HS-27A (cell line): Measurements from ENCODE around the gene MPZL3.

Source experiments
- DNase-seq: peaks from one replicate; pipeline ENCODE4 v3.0.0-alpha.2; 2012; ENCODE audit warnings: low read depth, missing footprints

Gene MPZL3

DNA sequence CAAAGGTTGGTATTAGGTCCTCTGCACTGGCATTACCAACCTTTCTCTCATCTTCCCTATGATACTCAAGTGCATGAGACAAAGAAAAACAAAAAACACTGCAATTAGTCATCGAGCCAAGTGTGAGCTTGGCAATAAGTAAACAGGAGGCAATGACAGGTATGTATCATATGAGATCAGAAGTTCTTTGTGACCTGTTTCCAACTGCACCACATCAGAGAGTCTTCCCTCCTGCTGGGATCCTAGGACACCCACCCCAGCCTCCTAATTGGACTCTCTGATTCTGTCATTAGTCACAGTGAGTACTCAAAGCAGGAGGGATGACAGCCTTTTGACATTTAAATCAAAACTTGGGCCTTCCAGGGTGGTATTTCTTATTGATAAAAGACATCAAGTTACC lies 19.5 kb downstream of the MPZL3 start:
- DNase-seq = no peak

DNA sequence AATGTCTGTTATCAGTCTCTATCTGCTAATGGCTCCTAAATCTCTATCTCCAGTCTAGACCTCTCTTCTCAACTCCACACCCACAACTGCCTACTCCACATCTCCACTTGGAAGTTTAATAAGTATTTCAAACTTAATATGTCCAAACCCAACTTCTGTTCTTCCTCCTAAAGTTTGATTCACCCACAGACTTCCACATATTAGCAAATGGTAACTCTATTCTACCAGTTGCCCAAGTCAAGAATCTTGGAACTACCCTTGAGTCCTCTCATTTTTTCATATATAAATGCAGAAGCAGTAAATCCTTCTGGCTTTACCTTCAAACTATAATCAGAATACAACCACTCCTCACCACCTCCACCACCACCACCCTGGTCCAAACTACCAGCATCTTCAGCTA lies 20.7 kb downstream of the MPZL3 start:
- DNase-seq = no peak

DNA sequence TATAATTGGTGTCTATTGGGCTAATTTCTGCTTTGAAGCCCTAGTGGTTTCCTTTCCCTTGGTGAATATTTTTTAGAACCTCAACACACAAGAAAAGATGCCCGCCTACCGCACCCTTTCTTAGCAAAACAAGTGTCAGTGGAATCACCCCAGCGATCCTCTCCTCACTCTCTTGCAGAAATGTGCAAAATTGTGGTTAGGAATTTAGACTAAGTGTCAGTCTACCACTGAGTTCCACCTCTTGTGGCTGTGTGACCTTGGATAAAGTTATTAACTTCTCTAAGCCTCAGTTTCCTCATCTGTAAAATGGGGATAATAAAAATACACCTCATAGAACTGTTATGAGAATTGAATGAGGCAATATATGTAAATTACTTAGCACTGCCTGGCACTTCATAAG lies 22.1 kb downstream of the MPZL3 start:
- no peak for DNase-seq

DNA sequence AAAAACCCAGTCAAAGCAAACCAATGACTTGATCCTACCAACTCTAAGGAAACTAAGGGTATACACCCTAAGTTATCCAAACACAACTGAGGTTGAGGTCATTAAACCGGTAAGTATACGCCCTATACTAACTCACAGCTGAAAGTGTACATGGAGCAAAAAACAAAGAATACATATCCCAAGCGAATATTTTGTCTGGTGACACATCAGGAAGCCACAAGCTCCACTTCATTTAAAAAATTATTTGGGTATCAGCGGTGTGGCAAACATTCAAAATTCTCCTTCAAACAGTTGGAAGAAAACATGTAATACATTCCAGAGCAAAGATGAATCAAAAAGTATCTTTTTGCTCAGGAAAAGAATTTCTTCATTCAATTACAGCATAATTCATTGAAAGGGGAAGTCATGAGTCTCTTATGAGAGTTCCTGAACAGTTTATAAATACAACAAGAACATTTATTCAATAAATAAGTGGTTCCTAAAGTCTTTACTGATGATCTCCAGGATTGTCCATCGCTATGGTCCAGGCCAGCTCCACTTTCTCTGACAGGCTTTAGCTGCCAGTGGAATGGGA lies 22.8 kb downstream of the MPZL3 start:
- DNase-seq = no peak

DNA sequence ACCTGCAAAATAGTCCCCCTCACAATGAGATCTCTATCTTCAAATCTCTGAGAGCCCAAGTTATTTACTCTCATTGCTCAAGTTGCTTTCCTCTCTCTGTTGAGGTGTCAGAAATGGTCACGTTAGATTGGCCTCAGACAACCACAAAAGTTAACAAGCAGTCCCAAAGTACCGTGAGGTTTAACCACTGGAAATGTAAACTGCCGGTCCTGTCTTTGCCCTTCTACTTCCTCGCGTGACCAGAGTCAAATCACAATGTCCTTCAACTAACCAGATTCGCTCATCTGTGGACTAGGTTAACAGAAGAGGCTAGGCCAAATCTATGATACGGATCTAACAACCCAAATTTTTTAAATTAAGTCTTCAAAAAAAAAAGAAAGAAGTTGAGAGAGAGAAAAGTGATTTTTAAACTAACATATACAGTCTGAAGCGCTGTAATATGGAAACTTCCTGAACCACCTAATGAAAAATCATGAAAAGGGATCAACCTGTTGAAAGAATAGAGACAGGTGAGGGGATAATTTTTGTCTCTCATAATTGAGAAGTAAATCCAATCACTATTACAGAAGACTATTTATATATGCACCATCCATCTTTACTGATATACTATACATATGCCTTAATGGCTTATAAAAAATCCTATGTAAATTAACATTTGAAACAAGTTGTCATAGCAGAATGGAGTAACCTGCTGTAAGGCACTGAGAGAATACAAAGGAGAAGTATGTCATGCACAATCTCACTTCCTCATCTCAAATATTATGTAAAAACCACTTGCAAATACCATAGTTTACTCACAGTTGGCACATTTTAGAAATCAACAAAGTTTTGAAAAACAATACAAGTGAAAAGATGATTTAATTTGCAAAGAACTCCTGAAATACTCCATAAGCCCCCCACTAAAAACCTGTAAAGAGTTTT lies 24.0 kb downstream of the MPZL3 start:
- no peak for DNase-seq

DNA sequence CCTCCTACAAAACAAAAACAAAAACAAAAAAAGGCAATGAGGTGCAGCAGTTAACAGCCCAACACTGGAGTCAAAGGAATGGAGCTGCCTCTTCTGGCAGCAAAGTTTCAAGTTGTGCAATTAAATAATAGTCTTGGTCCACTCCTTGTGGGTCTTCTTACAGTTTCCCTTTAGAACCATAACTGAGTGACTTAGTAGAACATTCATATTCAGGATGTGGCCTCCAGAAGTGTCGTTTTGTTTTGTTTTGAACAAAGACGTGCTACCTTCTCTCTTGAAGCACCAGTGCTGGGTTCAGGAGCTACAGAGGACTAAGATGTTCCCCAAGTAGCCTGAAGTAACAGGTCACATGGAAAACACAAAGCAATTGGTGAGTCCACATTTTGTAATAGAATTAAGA lies 25.4 kb downstream of the MPZL3 start:
- no peak for DNase-seq

DNA sequence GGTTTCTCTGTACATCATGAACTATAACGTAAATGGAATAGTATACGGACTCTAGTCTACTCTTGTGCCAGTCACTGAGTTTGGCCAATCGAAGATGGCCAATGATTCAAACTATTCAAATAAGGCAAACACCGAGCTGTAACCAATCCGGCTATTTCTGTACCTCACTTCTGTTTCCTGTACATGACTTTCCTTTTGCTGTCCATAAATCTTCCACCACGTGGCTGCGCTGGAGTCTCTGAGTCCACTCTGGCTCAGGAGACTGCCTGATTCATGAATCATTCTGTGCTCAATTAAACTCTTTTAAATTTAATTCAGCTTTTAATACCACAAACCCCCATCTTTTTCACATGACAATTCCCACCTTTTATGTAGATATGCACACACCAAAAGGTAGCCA lies 25.9 kb downstream of the MPZL3 start:
- DNase-seq = no peak

DNA sequence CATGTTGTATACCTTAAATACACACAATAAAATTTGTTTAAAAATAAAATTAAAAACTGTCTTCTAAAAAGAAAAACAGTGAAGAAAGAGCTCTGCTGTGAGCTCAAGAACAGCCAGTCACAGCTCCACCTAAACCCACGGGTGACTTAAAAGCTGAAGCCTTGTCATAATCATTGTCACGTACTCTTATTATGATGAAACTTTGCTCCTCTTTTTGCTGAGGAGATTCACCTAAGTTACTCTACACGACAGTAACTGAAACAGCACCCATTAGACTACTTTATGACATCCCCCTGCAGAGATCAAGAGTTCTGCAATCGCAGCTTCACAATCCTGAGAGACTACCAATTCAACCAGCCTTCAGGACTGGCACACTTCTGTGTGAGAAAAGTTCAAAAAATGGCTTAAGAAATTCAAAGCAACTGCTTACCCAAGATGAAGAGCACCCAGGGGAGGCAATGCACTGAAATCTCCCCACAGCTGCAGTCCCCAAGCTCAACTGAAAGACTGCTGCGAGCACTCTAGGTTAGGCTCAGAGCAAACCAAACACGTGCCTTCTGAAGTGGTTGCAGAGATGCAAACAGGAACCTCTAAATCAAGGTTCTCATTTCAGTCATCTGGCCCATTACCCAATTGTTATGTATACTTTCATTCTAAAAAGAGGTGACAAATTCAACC lies 27.5 kb downstream of the MPZL3 start, which contains the start of gene JAML:
Gene JAML, minus strand, starts transcription at position 501 of the 678 bp plus-strand sequence. CDS start 10,145 bp downstream, outside the sequence.
- DNase-seq = no peak

DNA sequence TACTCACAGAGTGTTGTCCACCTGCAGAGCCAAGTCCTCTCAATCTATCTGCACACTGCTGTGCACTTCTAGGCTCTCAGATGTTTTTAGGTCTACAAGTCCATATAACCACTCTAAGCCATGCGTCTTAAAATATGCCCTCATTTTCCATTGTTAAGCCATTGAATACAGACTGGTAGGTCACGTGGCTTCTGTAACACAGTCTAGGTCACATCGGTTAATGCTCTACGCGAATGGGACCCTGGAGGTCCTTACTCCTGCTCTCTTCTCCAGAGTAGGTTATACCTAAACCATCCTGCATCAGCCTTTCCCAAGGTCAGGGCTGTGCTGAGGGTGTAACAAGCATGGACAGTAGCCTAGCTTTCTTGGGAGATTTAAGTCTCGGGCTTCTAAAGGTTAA lies 28.2 kb downstream of the MPZL3 start:
- DNase-seq = no peak

DNA sequence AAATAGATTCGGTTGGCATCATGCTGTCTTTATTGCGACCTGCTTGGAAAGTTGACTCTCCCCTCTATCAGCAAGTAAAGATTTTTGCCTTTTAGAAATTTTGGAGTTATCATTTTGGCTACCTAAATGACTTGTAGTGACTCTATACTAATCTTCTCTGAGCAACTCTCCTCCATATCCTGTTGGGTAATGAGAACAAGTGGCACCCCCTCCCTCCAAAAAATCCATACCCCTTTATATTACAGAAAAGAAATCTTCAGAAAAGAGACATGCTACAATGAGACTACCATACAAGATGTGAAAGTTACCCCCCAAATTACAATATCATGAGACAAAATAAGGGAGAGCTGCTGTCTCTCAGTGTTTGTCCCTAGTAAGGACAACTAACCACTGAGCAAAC lies 28.6 kb downstream of the MPZL3 start:
- no peak for DNase-seq

DNA sequence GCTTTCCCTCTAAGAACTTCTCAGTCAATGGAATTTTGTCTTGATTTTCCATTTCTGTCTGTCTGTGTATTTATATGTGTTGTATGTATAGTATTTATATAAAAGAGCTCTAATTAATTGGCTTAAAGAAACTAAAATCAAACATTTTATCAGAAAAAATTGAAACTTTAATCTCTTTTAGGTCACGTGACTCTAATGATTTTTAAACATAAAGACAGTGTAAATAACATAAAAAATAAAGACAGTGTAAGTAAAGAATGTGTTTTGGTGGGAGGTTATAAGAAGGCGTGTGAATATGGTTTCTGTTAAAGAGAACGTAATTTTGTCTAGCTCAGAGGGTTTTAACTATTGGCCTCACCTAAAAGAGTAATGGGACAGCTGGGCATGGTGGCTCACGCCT lies 29.7 kb downstream of the MPZL3 start:
- DNase-seq = no peak

DNA sequence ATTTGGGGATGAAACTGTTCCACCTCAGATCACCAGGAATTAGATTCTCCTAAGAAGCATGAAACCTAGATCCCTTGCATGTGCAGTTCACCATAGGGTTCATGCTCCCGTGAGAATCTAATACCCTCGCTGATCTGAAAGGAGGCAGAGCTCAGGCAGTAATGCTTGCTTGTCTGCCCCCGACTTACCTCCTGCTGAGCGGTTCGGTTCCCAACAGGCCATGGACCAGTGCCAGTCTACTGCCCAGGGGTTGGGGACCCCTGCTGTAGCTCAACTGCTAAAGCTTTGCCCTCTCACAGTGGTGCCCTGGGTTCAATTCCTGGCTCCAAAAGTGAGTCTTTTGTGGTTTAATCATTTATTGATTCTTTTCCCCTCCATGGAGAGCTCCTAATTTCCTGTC lies 30.7 kb downstream of the MPZL3 start:
- DNase-seq = no peak

DNA sequence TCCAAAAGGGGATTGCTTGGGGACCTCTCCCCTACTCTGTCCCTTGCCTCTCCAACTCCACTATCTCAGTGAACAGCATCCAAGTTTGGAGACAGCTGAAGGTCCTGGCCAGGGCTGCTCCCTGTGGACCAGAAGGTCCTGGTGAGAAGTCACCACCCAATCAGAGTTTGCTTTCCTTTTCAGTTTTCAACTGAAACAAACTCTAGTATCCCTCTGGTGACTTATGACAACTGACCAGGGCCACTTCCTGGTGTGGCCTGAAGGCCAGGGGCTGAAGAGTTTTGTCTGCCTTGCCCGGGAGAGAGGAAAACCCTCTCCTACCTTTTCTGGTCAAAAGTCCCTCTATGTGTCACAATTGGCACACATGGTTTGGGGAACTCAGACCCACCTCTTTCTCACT lies 32.4 kb downstream of the MPZL3 start:
- no peak for DNase-seq

DNA sequence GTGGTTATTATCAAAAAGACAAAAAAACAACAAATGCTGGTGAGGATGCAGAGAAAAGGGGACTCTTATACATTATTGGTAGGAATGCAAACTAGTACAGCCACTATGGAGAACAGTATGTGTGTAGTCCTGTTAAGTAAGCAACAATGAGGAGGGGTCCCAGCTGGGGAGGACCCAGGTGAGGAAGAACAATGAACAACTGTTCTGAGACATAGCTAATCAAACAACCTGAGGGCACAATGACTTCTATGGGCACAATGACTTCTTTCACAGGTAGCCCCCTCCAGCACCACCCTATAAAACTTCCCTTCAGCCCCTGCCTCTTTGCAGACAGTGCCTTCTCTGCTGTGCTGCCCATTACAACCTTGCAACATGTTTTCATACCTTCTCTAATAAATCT lies 32.9 kb downstream of the MPZL3 start:
- no peak for DNase-seq

DNA sequence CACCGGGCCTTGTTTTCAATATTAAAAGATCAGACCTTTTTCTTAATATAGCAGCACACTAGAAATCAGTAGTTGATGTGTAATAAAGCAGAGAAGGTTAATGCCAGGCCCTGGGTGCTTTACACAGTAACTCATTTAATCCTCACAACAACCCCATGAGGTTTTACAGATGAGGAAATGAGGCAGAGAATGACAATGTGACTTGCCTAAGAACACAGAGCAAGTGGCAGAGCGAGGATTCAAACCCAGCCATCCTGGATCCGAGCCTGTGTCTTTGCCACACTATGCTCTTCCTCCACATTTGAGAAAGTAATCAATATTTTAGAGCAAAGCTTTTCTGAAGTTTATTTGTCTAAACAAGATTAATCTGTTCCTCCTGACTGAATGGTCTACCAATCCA lies 34.6 kb downstream of the MPZL3 start:
- no peak for DNase-seq

DNA sequence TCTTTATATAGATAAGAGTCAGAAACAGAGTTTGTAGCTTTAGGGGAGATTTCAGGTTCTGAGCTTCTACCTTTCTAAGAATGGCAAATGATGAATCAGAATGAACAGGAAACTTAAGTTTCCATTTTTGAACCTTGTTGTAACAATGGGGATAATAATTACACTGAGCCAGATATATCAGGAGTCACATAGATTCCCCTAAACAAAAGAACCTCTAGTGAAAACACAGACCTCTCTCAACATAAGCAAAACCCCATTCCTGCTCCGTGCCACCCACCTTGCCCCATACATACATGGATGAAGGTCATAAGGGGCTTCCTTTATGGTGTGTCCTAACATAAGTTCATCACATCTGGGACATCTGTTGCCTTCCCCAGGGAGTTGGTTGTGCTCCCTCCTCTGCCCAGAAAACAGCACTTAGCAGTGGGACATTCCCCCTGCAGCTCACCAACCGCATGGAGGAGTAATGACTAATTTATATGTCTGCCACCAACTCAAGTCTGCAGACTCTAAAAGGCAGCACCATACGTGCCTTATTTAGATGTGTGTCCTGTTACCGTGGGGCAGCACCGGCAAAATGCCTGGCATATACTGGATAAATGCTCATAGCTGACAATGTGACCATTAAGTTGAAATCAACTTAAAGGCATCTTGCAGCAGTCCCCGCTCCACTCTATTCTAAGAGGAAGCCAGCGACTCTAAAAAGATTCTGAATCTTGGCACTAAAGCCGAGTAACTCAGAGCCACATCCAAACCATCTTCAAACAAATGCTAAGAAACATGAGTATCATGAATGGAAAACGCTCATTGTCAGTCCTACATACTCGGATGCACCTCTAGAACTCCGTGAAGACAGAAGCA lies 35.3 kb downstream of the MPZL3 start:
- DNase-seq = no peak

DNA sequence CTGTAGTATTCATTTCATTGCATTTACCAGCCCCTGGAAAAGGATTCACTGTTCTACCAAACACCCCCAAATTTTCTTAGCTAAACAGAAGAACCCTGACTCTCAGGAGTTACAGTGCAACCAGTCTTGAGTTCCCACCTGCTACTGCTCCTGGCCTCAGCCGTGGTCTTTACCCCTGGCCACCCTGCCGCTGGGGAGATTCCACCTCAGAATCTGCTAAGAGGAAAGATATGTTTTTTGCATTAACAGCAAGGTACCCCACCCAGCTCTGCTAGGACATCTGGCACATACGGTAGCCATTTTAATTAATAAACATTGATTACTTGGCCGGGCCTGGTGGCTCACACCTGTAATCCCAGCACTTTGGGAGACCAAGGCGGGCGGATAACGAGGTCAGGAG lies 36.4 kb downstream of the MPZL3 start:
- no peak for DNase-seq

DNA sequence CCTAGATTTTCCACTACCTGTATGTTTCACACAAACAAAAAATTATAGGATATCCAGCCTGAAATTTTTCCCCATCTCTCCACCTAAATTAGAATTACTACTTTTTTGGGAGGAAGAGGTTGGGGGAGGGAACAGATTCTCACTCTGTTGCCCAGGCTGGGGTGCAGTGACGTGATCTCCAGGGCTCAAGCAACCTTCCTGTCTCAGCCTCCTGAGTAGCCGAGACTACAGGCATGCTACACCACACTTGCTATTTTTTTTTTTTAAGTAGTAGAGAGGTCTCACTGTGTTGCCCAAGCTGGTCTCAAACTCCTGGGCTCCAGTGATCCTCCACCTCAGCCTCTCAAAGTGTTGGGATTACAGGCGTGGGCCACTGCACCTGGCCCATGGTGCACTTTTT lies 36.9 kb downstream of the MPZL3 start:
- DNase-seq = no peak

DNA sequence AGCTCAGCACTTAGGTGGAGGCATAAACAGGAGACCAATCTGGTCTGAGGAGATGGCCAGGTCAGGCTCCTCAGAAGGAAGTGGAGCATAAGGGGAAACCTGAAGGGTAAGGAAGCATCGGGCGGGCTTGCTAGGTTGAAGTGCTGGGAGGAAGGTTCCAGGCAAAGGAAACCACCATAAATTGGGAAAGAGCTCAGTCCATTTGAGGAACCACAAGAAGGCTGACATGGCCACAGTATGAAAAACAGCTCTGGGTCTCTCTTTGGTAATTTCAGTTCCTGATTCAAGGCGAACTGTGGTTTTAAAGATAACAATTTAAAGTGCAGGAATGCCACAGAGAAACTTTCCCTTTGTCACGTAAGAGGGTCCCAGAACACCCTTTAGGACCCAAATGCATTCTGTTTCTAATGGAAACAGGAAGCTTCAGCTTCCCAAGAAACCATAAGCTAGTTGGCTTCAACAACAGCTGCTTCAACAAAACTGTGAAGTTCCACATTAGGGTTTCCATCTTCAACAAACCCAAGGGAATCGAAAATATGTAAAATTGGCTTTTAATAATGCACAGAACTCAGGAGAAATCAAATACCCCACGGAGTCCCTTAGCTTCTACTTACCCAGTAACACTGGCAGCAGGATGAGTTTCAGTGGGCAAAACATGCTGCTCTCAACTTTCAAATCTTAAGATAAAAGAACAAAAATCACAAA lies 37.8 kb downstream of the MPZL3 start:
- no peak for DNase-seq

DNA sequence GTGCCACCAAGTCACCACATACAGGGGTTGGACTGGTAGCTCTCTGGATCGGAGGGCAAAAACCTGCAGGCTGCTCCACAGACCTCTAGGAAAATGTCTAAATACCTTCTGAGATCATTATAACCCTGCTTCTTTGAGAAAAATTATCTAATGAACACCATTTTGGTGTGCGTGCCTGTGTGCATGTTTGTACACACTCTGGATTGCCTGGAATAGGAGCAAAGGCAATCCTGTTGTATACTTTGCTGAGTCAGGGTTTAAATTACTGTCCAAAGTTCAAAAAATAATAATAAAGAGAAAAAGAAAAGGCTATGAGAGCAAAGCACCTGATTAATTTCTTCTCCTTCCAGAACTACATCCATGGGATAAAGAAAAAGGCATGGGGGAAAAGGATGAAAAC lies 38.4 kb downstream of the MPZL3 start:
- no peak for DNase-seq

DNA sequence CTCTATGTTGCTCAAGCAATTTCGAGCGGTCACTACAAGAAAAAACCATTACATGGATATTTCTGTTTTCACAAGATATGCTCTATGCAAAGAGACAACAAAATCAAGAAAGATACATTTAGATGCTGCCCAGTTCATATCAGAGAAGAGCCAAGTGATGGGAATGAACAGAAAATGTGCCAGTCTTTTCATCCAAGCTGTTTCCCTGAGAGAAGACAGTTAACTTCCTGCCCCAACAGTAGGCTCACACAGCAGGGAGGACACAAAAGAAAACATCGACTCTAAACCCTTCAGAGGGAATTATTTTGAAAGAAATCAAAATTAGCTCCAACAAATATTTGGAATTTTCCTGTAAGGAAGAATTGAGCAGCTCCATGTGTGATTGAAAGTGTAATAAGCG lies 39.0 kb downstream of the MPZL3 start:
- no peak for DNase-seq

DNA sequence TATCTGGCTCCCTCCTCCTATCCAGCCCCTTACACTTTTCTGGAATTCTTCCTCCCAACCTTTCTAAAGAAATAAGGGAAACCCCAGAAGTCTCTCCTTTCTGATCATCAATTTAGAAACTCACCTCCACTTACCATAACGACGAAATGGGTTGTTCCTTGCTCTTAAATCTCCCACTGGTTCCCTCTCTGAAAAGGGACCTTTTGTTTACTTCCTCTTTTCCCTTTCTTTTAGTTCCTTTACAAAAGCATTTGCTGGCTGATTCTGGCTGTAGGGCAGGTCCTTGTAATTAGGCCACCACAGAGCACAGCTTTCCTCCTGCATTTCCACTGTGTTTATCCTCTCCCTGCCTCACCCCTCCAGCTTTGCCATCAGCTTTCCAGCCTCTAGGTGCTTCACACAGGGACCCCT lies 39.4 kb downstream of the MPZL3 start:
- no peak for DNase-seq
